Karpas-422 (cell line): ENCODE measurements around the gene AMACR. TPM values are rescaled to one million over a fixed set of nuclear protein-coding genes. Genes with fewer than 3 reads are reported as not detected.
"Not testable (repeated sequence)": the region's sequence is repeated elsewhere in the genome, so short reads cannot be mapped to it uniquely, and the experiment has no call there.

Experiments used
- DNase-seq: peaks from one replicate; pipeline ENCODE4 v3.0.0-alpha.2; 2015
- H2AFZ ChIP-seq: fragments of 200-600 bp; sonication (generic); 2 replicates; pipeline ENCODE4 v1.6.1; 2014; ENCODE audit warnings: antibody characterized with exemption, low read length, mixed read lengths
- H3K27ac ChIP-seq: fragments of 200-600 bp; sonication (generic); 2 replicates; pipeline ENCODE4 v1.5.1; 2014; ENCODE audit warnings: mild to moderate bottlenecking, low read length, moderate library complexity
- H3K27me3 ChIP-seq: fragments of 200-600 bp; sonication (generic); 2 replicates; pipeline ENCODE4 v1.6.1; 2014; ENCODE audit warnings: low read length, mixed read lengths
- H3K36me3 ChIP-seq: fragments of 200-600 bp; sonication (generic); 2 replicates; pipeline ENCODE4 v1.6.1; 2014; ENCODE audit warnings: low read length, mixed read lengths; ENCODE audit not compliant: insufficient read depth
- H3K4me1 ChIP-seq: fragments of 200-600 bp; sonication (generic); 2 replicates; pipeline ENCODE4 v1.6.1; 2014; ENCODE audit warnings: mild to moderate bottlenecking, low read length, mixed read lengths
- H3K4me2 ChIP-seq: fragments of 200-600 bp; sonication (generic); 2 replicates; pipeline ENCODE4 v1.6.1; 2014; ENCODE audit warnings: low read length, low read depth, mild to moderate bottlenecking; ENCODE audit not compliant: poor library complexity, severe bottlenecking
- H3K4me3 ChIP-seq: fragments of 200-600 bp; sonication (generic); 2 replicates; pipeline ENCODE4 v1.5.1; 2014; ENCODE audit warnings: mild to moderate bottlenecking, antibody characterized with exemption, low read length, mixed read lengths
- H3K79me2 ChIP-seq: fragments of 200-600 bp; sonication (generic); 2 replicates; pipeline ENCODE4 v1.6.1; 2014; ENCODE audit warnings: mild to moderate bottlenecking, low read length, mixed read lengths
- H3K9ac ChIP-seq: fragments of 200-600 bp; sonication (generic); 2 replicates; pipeline ENCODE4 v1.6.0; 2014; ENCODE audit warnings: low read length
- H3K9me2 ChIP-seq: fragments of 200-600 bp; sonication (generic), shearing (Covaris generic); replicated peaks from 2 replicates; pipeline ENCODE4 v1.6.0; 2014; ENCODE audit warnings: mild to moderate bottlenecking, low read length, moderate library complexity; ENCODE audit not compliant: insufficient read depth
- H3K9me3 ChIP-seq: fragments of 300-700, 200-600 bp; sonication (generic); 2 replicates; pipeline ENCODE4 v1.6.1; 2014; ENCODE audit warnings: low read length, mixed read lengths
- H4K20me1 ChIP-seq: fragments of 200-600 bp; sonication (generic); 2 replicates; pipeline ENCODE4 v1.6.1; 2014; ENCODE audit warnings: mild to moderate bottlenecking, antibody characterized with exemption, low read length, low read depth; ENCODE audit not compliant: insufficient read depth
- total RNA-seq: library from RNA; depleted of rRNA; stranded (reverse); fragments of >200 nt; shearing (Covaris generic); gene quantifications from 2 replicates; pipeline ENCODE4 v1.2.3, GENCODE V29; 2014; ENCODE audit warnings: low replicate concordance

Gene AMACR
- total RNA-seq, 1 experiment from 2014 or later = 10.5 TPM

DNA sequence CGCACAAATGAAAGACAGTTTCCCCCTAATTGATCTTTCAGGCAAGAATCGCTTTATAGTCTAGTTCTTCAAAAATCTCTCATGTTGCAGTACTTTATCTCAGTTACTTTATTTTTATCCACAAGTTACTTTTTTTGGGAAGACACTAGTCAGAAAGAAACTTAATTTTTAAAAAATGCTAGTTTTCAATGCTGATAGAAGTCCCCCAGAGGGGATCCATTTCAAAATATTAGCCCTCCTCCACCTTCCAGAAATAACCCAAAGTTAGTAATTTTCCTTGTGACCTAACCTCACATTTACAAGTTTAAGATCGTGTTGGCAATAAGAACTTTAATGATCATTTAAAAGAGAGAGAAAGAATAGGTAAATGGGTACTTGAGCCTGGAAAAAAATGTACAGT, 24.1 kb upstream of the AMACR start:
- H3K9me3 ChIP-seq = no peaks in the 10 kb centered on the region
- H3K79me2 ChIP-seq = no peaks in the 10 kb centered on the region
- no peaks in the 10 kb centered on the region for H3K27me3 ChIP-seq

GRCh38 chr5:34031117-34031516, 23.3 kb upstream of the AMACR start:
- no peak for DNase-seq
- Histone ChIP-seq H3K36me3 (no peaks in the 10 kb centered on the region), H3K27ac (no peak overlapping the region), H3K4me1 (no peaks in the 10 kb centered on the region), H3K4me3 (no peak overlapping the region), H3K9me2 (0 out of 2 replicates have a peak, but pooled peaks cover 6% of the 10 kb centered on the region), H3K9me3 (no peaks in the 10 kb centered on the region), H3K4me2 (no peak overlapping the region), H4K20me1 (no peaks in the 10 kb centered on the region), H3K9ac (no peak overlapping the region), H3K27me3 (no peaks in the 10 kb centered on the region), H2AFZ (no peak overlapping the region), H3K79me2 (no peaks in the 10 kb centered on the region)

More for the DNA sequence above, 24.1 kb upstream of the AMACR start:
- no peak overlapping the region for H3K27ac ChIP-seq
- no peak overlapping the region for H3K9ac ChIP-seq
- H3K9me2 ChIP-seq = 0 out of 2 replicates have a peak, but pooled peaks cover 6% of the 10 kb centered on the region
- H2AFZ ChIP-seq = no peak overlapping the region
- no peaks in the 10 kb centered on the region for H3K4me1 ChIP-seq
- no peak overlapping the region for H3K4me2 ChIP-seq
- H3K36me3 ChIP-seq = no peaks in the 10 kb centered on the region
- H3K4me3 ChIP-seq = no peak overlapping the region
- no peak for DNase-seq
- no peaks in the 10 kb centered on the region for H4K20me1 ChIP-seq

GRCh38 chr5:34030585-34030984, 22.7 kb upstream of the AMACR start:
- H3K9me2 ChIP-seq, H3K27me3 ChIP-seq, H3K36me3 ChIP-seq, H3K79me2 ChIP-seq, H3K9me3 ChIP-seq, H3K9ac ChIP-seq, H2AFZ ChIP-seq, H4K20me1 ChIP-seq, DNase-seq, H3K4me3 ChIP-seq, H3K4me2 ChIP-seq, H3K27ac ChIP-seq, H3K4me1 ChIP-seq: not testable (repeated sequence)

DNA sequence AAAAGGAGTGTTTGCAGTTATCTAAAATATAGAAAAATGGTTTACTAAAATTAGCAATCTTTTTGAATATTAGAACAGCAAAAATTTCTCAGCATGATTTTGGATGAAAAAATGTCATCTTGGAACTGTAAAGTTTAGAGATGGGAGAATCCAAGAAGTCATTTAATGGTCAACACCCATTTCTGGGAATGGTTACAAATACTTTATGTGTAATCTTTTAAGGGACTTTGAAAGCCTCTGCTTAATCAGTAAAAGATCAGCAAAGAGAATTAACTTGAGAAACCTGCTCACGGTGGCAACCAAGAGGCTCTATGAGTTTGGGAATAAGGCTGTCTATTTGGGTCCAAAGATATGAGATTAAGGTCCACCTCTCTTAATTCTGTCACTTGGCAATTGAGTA, 22.2 kb upstream of the AMACR start:
- Histone ChIP-seq H3K79me2 (no peaks in the 10 kb centered on the region), H4K20me1 (no peaks in the 10 kb centered on the region), H3K27ac (no peak overlapping the region), H2AFZ (no peak overlapping the region), H3K9ac (no peak overlapping the region), H3K4me3 (no peak overlapping the region), H3K9me2 (0 out of 2 replicates have a peak, but pooled peaks cover 6% of the 10 kb centered on the region), H3K36me3 (no peaks in the 10 kb centered on the region), H3K4me1 (no peaks in the 10 kb centered on the region), H3K4me2 (no peak overlapping the region), H3K9me3 (no peaks in the 10 kb centered on the region), H3K27me3 (no peaks in the 10 kb centered on the region)
- DNase-seq = no peak

DNA sequence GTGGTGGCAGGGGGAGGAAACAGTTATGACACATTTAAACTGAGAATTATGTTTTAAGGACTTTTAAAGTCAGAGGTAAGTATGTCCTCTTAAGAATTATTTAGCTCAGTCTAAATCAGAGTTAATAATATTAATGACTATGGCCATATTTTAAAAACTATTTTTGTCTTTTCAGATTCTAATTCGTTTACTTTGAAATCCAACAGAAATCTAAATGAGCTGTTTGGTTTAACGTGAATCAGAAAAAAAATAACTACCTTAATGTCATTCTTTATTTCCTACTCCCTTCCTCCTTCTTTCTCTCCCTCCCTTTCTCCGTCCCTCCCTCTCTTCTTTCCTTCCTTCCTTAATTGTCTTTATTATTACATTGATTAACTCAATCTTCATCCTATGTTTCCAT, 20.5 kb upstream of the AMACR start:
- no peak overlapping the region for H3K27ac ChIP-seq
- H3K4me2 ChIP-seq = no peak overlapping the region
- H2AFZ ChIP-seq = no peak overlapping the region
- 0 out of 2 replicates have a peak, but pooled peaks cover 9% of the 10 kb centered on the region for H3K9me2 ChIP-seq
- H3K4me3 ChIP-seq = no peak overlapping the region
- no peaks in the 10 kb centered on the region for H3K9me3 ChIP-seq
- H3K4me1 ChIP-seq = no peaks in the 10 kb centered on the region
- H3K9ac ChIP-seq = no peak overlapping the region
- no peaks in the 10 kb centered on the region for H3K27me3 ChIP-seq
- no peaks in the 10 kb centered on the region for H4K20me1 ChIP-seq
- no peak for DNase-seq
- H3K79me2 ChIP-seq = no peaks in the 10 kb centered on the region
- 0 out of 2 replicates have a peak, but pooled peaks cover 2% of the 10 kb centered on the region for H3K36me3 ChIP-seq

GRCh38 chr5:34026089-34026761, 18.4 kb upstream of the AMACR start:
- H3K79me2 ChIP-seq = no peaks in the 10 kb centered on the region
- H3K27ac ChIP-seq = no peak overlapping the region
- no peak overlapping the region for H3K9ac ChIP-seq
- no peak overlapping the region for H3K4me2 ChIP-seq
- H3K4me3 ChIP-seq = no peak overlapping the region
- no peaks in the 10 kb centered on the region for H3K9me3 ChIP-seq
- no peaks in the 10 kb centered on the region for H3K4me1 ChIP-seq
- 0 out of 2 replicates have a peak, but pooled peaks cover 2% of the 10 kb centered on the region for H3K36me3 ChIP-seq
- DNase-seq = no peak
- no peaks in the 10 kb centered on the region for H4K20me1 ChIP-seq
- no peak overlapping the region for H2AFZ ChIP-seq
- H3K27me3 ChIP-seq = no peaks in the 10 kb centered on the region
- 0 out of 2 replicates have a peak, but pooled peaks cover 3% of the 10 kb centered on the region for H3K9me2 ChIP-seq

- Histone ChIP-seq H3K27me3 (no peaks in the 10 kb centered on the region), H4K20me1 (no peaks in the 10 kb centered on the region), H3K9me2 (0 out of 2 replicates have a peak, but pooled peaks cover 3% of the 10 kb centered on the region), H3K4me1 (no peaks in the 10 kb centered on the region), H3K4me3 (no peak overlapping the region), H3K9me3 (no peaks in the 10 kb centered on the region), H3K4me2 (no peak overlapping the region), H3K27ac (no peak overlapping the region), H3K79me2 (no peaks in the 10 kb centered on the region), H2AFZ (no peak overlapping the region), H3K9ac (no peak overlapping the region), H3K36me3 (0 out of 2 replicates have a peak, but pooled peaks cover 2% of the 10 kb centered on the region)
- DNase-seq = no peak
These were observed 14.4 kb upstream of the AMACR start for GRCh38 chr5:34022121-34022705.

- Histone ChIP-seq H2AFZ (no peak overlapping the region), H4K20me1 (no peaks in the 10 kb centered on the region)
These were observed 13.5 kb upstream of the AMACR start for GRCh38 chr5:34021334-34021733.

More at GRCh38 chr5:34021334-34021733, 13.5 kb upstream of the AMACR start:
- no peaks in the 10 kb centered on the region for H3K79me2 ChIP-seq
- 0 out of 2 replicates have a peak, but pooled peaks cover 2% of the 10 kb centered on the region for H3K36me3 ChIP-seq
- no peaks in the 10 kb centered on the region for H3K27me3 ChIP-seq
- H3K9me3 ChIP-seq = no peaks in the 10 kb centered on the region
- no peak overlapping the region for H3K9ac ChIP-seq
- H3K4me1 ChIP-seq = no peaks in the 10 kb centered on the region
- no peak for DNase-seq
- 0 out of 2 replicates have a peak, but pooled peaks cover 3% of the 10 kb centered on the region for H3K9me2 ChIP-seq
- no peak overlapping the region for H3K27ac ChIP-seq
- H3K4me3 ChIP-seq = no peak overlapping the region
- no peak overlapping the region for H3K4me2 ChIP-seq
